OCI-LY7 (cell line): ENCODE data around the gene BFSP2. TPM values are rescaled to one million over a fixed set of nuclear protein-coding genes. Genes with fewer than 3 reads are reported as not detected.

ENCODE experiments used
- BruUV-seq: library from RNA; stranded (reverse); fragments of 400-500 nt; replicated peaks from 2 replicates; lab custom pipeline; 2021; lab: Mats Ljungman, UMichigan
- CTCF ChIA-PET: fragments of 300-600 bp; sonication (Branson Sonifier 250); formaldehyde crosslinking; loops from one replicate; lab custom pipeline; 2022; ENCODE audit warnings: antibody characterized with exemption; ENCODE audit not compliant: unreplicated experiment; lab: Charles Lee
- POLR2A ChIA-PET: fragments of 300-600 bp; sonication (Branson Sonifier 250); formaldehyde crosslinking; loops from one replicate; lab custom pipeline; 2022; ENCODE audit warnings: antibody characterized with exemption; lab: Charles Lee
- DNase-seq: peaks from one replicate; pipeline ENCODE4 v3.0.0-alpha.2; 2015; ENCODE audit warnings: low spot score
- H2AFZ ChIP-seq: fragments of 200-600 bp; sonication (generic), shearing (Covaris generic); 2 replicates; pipeline ENCODE4 v1.6.1; 2014; ENCODE audit warnings: mild to moderate bottlenecking, antibody characterized with exemption, low read length, moderate library complexity
- H3K27ac ChIP-seq: fragments of 200-600 bp; sonication (generic); 2 replicates; pipeline ENCODE4 v1.5.1; 2014; ENCODE audit warnings: mixed run types, low read depth, mild to moderate bottlenecking, moderate library complexity, low read length, inconsistent platforms; ENCODE audit not compliant: poor library complexity, severe bottlenecking
- H3K36me3 ChIP-seq: fragments of 200-600 bp; sonication (generic); 2 replicates; pipeline ENCODE4 v1.6.1; 2014; ENCODE audit warnings: mild to moderate bottlenecking, antibody characterized with exemption, low read length, moderate library complexity, mixed read lengths; ENCODE audit not compliant: insufficient read depth
- H3K4me1 ChIP-seq: fragments of 200-600 bp; sonication (generic); 2 replicates; pipeline ENCODE4 v1.5.1; 2014; ENCODE audit warnings: mild to moderate bottlenecking, low read length; ENCODE audit not compliant: insufficient read depth, poor library complexity, severe bottlenecking
- H3K4me2 ChIP-seq: fragments of 200-600 bp; sonication (generic); 2 replicates; pipeline ENCODE4 v1.6.1; 2014; ENCODE audit warnings: mild to moderate bottlenecking, low read length
- H3K4me3 ChIP-seq: fragments of 200-600 bp; sonication (generic); 2 replicates; pipeline ENCODE4 v1.5.1; 2014; ENCODE audit warnings: mild to moderate bottlenecking, low read depth, low read length; ENCODE audit not compliant: poor library complexity, severe bottlenecking
- H3K79me2 ChIP-seq: fragments of 200-600 bp; sonication (generic); 2 replicates; pipeline ENCODE4 v1.6.1; 2016; ENCODE audit warnings: low read depth, mild to moderate bottlenecking, low read length, moderate library complexity, mixed read lengths; ENCODE audit not compliant: insufficient read depth
- H3K9me2 ChIP-seq: fragments of 200-600 bp; sonication (generic); 2 replicates; pipeline ENCODE4 v1.6.1; 2016; ENCODE audit warnings: mild to moderate bottlenecking, low read length, mixed read lengths; ENCODE audit not compliant: insufficient read depth
- H3K9me3 ChIP-seq: fragments of 200-600 bp; sonication (generic); 2 replicates; pipeline ENCODE4 v1.6.1; 2014; ENCODE audit warnings: mild to moderate bottlenecking, mixed run types, low read length, mixed read lengths
- H4K20me1 ChIP-seq: fragments of 200-600 bp; sonication (generic); 2 replicates; pipeline ENCODE4 v1.6.1; 2014; ENCODE audit warnings: mild to moderate bottlenecking, antibody characterized with exemption, low read length, moderate library complexity, mixed read lengths; ENCODE audit not compliant: insufficient read depth
- EZH2phosphoT487 ChIP-seq: fragments of 200-600 bp; sonication (generic); IDR thresholded peaks from 2 replicates; pipeline ENCODE4 v1.6.1; 2018; ENCODE audit warnings: low read depth, borderline replicate concordance, mild to moderate bottlenecking, mixed run types, antibody characterized with exemption, low read length, moderate library complexity, mixed read lengths
- intact Hi-C: fragments of 100-400 bp; cut with micrococcal nuclease; formaldehyde crosslinking; loops from one replicate; pipeline ENCODE4 v1.10.0; 2022; ENCODE audit not compliant: unreplicated experiment
- total RNA-seq, 2 experiments: library from RNA; depleted of rRNA in 1 of 2; stranded (reverse); fragments of >200 nt in 1 of 2; shearing (Covaris generic) in 1 of 2; gene quantifications; 2 replicates each; pipeline ENCODE4 v1.2.3, GENCODE V29; 2014 to 2022
- TF ChIP-seq, protein P1 (sequence below): fragments of 200-600 bp; sonication (generic); conservative IDR thresholded peaks from 2 replicates; pipeline ENCODE4 v1.5.1; 2014; ENCODE audit warnings: mild to moderate bottlenecking, antibody characterized with exemption, low read length, moderate library complexity, mixed read lengths

Gene BFSP2
- total RNA-seq, 2 experiments from 2014 or later: 11.7 to 25.1 TPM

DNA sequence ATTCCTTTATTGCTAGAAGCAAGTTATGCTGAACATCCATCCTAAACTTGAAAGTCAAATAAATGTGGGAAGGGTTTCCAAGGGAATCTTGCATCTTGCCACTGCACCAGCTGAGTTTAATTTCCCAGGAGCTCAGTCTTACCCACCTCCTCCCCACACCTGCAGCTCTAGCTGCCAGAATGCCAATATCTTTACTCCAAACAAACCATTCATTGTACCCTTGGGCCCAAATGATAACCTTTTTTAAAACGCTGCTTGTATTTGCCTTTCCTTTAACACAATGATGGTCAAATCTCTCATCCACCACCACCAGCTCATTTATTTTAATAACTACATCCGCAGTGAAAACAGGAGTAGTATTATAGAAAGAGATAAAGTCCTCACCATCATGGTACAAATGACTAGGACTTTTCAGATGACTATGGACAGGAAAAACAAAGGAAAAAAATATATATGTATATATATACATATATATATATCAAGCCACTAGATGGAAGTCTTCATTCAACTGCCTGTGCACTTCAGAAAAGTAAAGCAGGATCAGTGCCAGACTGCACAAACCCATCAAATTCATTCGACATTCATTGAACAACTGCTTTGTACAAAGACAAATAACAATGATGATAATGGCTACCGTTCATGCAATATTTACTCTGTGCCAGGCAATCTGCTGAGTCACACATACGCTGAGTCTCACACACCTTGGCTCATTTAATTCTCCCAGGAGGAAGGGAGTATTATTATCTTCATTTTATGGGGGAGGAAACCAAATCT is 44.0 kb downstream of the BFSP2 start:
- no peaks in the 10 kb centered on the region for H4K20me1 ChIP-seq
- CTCF ChIA-PET: interaction anchor here (1.3 kb wide), 1 partner anchor 23 kb away, joined by 5 read pairs; no protein-coding TSS in a partner anchor
- peak overlapping the region; percentile 64 for H3K4me2 ChIP-seq
- TF ChIP-seq EZH2phosphoT487: no peak
- TF ChIP-seq, protein P1, sequence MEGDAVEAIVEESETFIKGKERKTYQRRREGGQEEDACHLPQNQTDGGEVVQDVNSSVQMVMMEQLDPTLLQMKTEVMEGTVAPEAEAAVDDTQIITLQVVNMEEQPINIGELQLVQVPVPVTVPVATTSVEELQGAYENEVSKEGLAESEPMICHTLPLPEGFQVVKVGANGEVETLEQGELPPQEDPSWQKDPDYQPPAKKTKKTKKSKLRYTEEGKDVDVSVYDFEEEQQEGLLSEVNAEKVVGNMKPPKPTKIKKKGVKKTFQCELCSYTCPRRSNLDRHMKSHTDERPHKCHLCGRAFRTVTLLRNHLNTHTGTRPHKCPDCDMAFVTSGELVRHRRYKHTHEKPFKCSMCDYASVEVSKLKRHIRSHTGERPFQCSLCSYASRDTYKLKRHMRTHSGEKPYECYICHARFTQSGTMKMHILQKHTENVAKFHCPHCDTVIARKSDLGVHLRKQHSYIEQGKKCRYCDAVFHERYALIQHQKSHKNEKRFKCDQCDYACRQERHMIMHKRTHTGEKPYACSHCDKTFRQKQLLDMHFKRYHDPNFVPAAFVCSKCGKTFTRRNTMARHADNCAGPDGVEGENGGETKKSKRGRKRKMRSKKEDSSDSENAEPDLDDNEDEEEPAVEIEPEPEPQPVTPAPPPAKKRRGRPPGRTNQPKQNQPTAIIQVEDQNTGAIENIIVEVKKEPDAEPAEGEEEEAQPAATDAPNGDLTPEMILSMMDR: peak; percentile 71
- H3K9me2 ChIP-seq: no peaks in the 10 kb centered on the region
- POLR2A ChIA-PET: interaction anchor here (0.8 to 2.6 kb wide), 4 partner anchors 36 to 157 kb away, joined by 3 to 8 read pairs (median 4); partner anchors contain the start of gene CDV3
- H3K4me3 ChIP-seq: no peak overlapping the region
- BruUV-seq: no TSS peak
- H2AFZ ChIP-seq: peak overlapping the region; percentile 45; the same call in 1 of the 2 replicates
- peaks cover 72% of the 10 kb centered on the region for H3K4me1 ChIP-seq
- intact Hi-C loops: loop anchor here (2.0 to 5.0 kb wide), 4 partner anchors 47 to 378 kb away; partner anchors contain the start of gene SRPRB
- peak overlapping the region; percentile 68 for H3K27ac ChIP-seq
- peak; percentile 67 for DNase-seq
- peaks cover 12% of the 10 kb centered on the region; the same call in 1 of the 2 replicates for H3K36me3 ChIP-seq
- peaks cover 8% of the 10 kb centered on the region; the same call in 1 of the 2 replicates for H3K9me3 ChIP-seq
- H3K79me2 ChIP-seq: no peaks in the 10 kb centered on the region; the same call in 1 of the 2 replicates

DNA sequence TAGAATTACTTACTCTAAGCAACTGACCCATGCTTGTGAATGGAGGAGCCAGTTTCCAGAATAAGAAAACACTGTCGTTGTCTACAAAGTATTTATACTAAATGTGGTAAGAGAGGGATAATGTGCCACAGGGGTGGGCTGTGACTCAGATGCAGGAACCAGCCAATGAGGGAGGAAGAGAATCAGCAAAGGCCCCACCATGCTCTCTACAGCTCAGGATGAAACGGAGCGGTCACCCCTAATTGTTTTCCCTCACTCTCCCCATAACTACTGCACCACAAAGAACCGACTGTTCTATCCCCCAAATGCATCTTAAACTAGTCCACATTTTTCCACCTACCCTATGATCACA is 44.5 kb downstream of the BFSP2 start:
- Histone ChIP-seq H3K4me1 (peaks cover 77% of the 10 kb centered on the region), H3K36me3 (peaks cover 10% of the 10 kb centered on the region; the same call in 1 of the 2 replicates), H2AFZ (peak overlapping the region; percentile 30; the same call in 1 of the 2 replicates), H3K79me2 (no peaks in the 10 kb centered on the region; the same call in 1 of the 2 replicates), H4K20me1 (no peaks in the 10 kb centered on the region), H3K9me2 (no peaks in the 10 kb centered on the region), H3K27ac (peak overlapping the region; percentile 68), H3K4me3 (no peak overlapping the region), H3K9me3 (peaks cover 8% of the 10 kb centered on the region; the same call in 1 of the 2 replicates), H3K4me2 (peak overlapping the region; percentile 64)
- TF ChIP-seq, protein P1: no peak
- TF ChIP-seq EZH2phosphoT487: no peak
- intact Hi-C loops: loop anchor here (2.0 to 5.0 kb wide), 4 partner anchors 46 to 378 kb away; partner anchors contain the start of gene SRPRB
- no peak for DNase-seq
- no TSS peak for BruUV-seq
- CTCF ChIA-PET: interaction anchor here (1.3 kb wide), 1 partner anchor 23 kb away, joined by 5 read pairs; no protein-coding TSS in a partner anchor
- POLR2A ChIA-PET: interaction anchor here (1.5 to 2.6 kb wide), 2 partner anchors 36 to 133 kb away, joined by 3 to 8 read pairs; no protein-coding TSS in a partner anchor
